Panc1 (cell line): ENCODE measurements around the gene ATG9A. TPM values are rescaled to one million over a fixed set of nuclear protein-coding genes. Genes with fewer than 3 reads are reported as not detected.

Experiments used
- ATAC-seq: fragments of 200-7000 bp; cut with Tn5 transposase; 2 replicates; pipeline ENCODE4 v1.9.1; 2020; ENCODE audit warnings: mild to moderate bottlenecking, moderate library complexity
- BruUV-seq: library from RNA; stranded (reverse); fragments of 400-500 nt; replicated peaks from 2 replicates; lab custom pipeline; 2021; lab: Mats Ljungman, UMichigan
- CTCF ChIA-PET: fragments of 300-600 bp; sonication (Branson Sonifier 250); formaldehyde crosslinking; loops from one replicate; lab custom pipeline; 2022; ENCODE audit warnings: antibody characterized with exemption; lab: Charles Lee
- POLR2A ChIA-PET: fragments of 300-600 bp; sonication (Branson Sonifier 250); formaldehyde crosslinking; loops from one replicate; lab custom pipeline; 2022; ENCODE audit warnings: antibody characterized with exemption; lab: Charles Lee
- DNase-seq: peaks from one replicate; pipeline ENCODE4 v3.0.0-alpha.2; 2010; ENCODE audit warnings: low read depth, low spot score
- H3K27ac ChIP-seq: 2 replicates; pipeline ENCODE4 v1.5.1; 2011; ENCODE audit warnings: mild to moderate bottlenecking, low read length, inconsistent platforms
- H3K27me3 ChIP-seq: fragments of 200-500 bp; sonication (Bioruptor generic); 2 replicates; pipeline ENCODE4 v1.6.0; 2014; ENCODE audit warnings: low read length, inconsistent platforms; ENCODE audit not compliant: control insufficient read depth, insufficient read depth
- H3K36me3 ChIP-seq: fragments of 200-500 bp; sonication (Bioruptor generic); 2 replicates; pipeline ENCODE4 v1.5.1; 2014; ENCODE audit warnings: inconsistent platforms, mild to moderate bottlenecking, low read length, moderate library complexity; ENCODE audit not compliant: control insufficient read depth, insufficient read depth
- H3K4me1 ChIP-seq: 2 replicates; pipeline ENCODE4 v1.5.1; 2011; ENCODE audit warnings: inconsistent platforms, mild to moderate bottlenecking, low read length, moderate library complexity; ENCODE audit not compliant: control insufficient read depth, insufficient read depth
- H3K4me3 ChIP-seq, 2 experiments: 2 replicates each; pipeline ENCODE4 v1.5.1; 2011 to 2012; ENCODE audit warnings: low read depth in 2 of 2, low read length in 2 of 2, mild to moderate bottlenecking in 2 of 2, inconsistent platforms in 1 of 2, moderate library complexity in 1 of 2
- H3K9me3 ChIP-seq: fragments of 200-500 bp; sonication (Bioruptor generic); 2 replicates; pipeline ENCODE4 v1.5.1; 2014; ENCODE audit warnings: low read depth, mild to moderate bottlenecking, inconsistent platforms, low read length, moderate library complexity; ENCODE audit not compliant: control insufficient read depth, insufficient read depth
- CTCF ChIP-seq: fragments of 450-650 bp; IDR thresholded peaks from 2 replicates; pipeline ENCODE4 v1.5.1; 2017; ENCODE audit warnings: mild to moderate bottlenecking
- POLR2AphosphoS5 ChIP-seq: IDR thresholded peaks from 2 replicates; pipeline ENCODE4 v1.6.1; 2012; ENCODE audit warnings: mild to moderate bottlenecking, low read depth, low read length, moderate library complexity
- REST ChIP-seq, 2 experiments: IDR thresholded peaks; 2 replicates each; pipeline ENCODE4 v1.6.1; 2011 to 2012; ENCODE audit warnings: low read depth in 2 of 2, control low read depth in 1 of 2, low read length in 1 of 2, mild to moderate bottlenecking in 1 of 2, moderate library complexity in 1 of 2; ENCODE audit not compliant: insufficient read depth in 1 of 2
- SIN3A ChIP-seq: IDR thresholded peaks from 2 replicates; pipeline ENCODE4 v1.6.1; 2012; ENCODE audit warnings: low read depth, mild to moderate bottlenecking, low read length, moderate library complexity, borderline replicate concordance; ENCODE audit not compliant: insufficient read depth
- TCF7L2 ChIP-seq: IDR thresholded peaks from 2 replicates; pipeline ENCODE4 v1.6.1; 2011; ENCODE audit warnings: mild to moderate bottlenecking, low read depth, low read length, inconsistent platforms
- in situ Hi-C: cut with HindIII; loops from 2 replicates; pipeline ENCODE4 v1.10.0; 2016; ENCODE audit warnings: low sequenced_read_pairs, low pct_unique_long_range_greater_than_20kb
- intact Hi-C: fragments of 100-400 bp; cut with micrococcal nuclease; formaldehyde crosslinking; loops from one replicate; pipeline ENCODE4 v1.10.0; 2022; ENCODE audit not compliant: unreplicated experiment
- total RNA-seq: library from RNA; stranded (reverse); gene quantifications from one replicate; pipeline ENCODE4 v1.2.1, GENCODE V29; 2021; ENCODE audit not compliant: unreplicated experiment

The ATG9A gene
- total RNA-seq, 1 experiment from 2014 or later = 75.1 TPM

GRCh38 chr2:219245148-219245898, 15.9 kb upstream of the ATG9A start, which contains the start of the genes GLB1L and STK16:
TSS of gene GLB1L (minus strand) at chr2:219245444. CDS start at chr2:219243573, 1,871 bp downstream.
TSS of gene STK16 (plus strand) at chr2:219245479. CDS start at chr2:219246000, 521 bp downstream.
- Histone ChIP-seq H3K36me3 (no peaks in the 10 kb centered on the region; the same call in 1 of the 2 replicates), H3K9me3 (no peaks in the 10 kb centered on the region), H3K27me3 (no peaks in the 10 kb centered on the region), H3K27ac (peak within 1 kb of the TSS; percentile 81), H3K4me3 (peak within 1 kb of the TSS; percentile 84 to 94), H3K4me1 (peaks cover 39% of the 10 kb centered on the region)
- POLR2A ChIA-PET = interaction anchor here (0.5 to 1.5 kb wide), 8 partner anchors 9 to 325 kb away, joined by 3 to 11 read pairs (median 4); partner anchors contain the start of genes ANKZF1, ATG9A and TUBA4A
- DNase-seq (peak; percentile 62), ATAC-seq (peak; percentile 95)
- intact Hi-C loops (no loop called here), in situ Hi-C loops (no loop called here)
- peak; percentile 91; the same call in 1 of the 2 replicates for TF ChIP-seq SIN3A
- TF ChIP-seq REST (IDR thresholded peaks at IDR 0.05; ENCODE audit: insufficient read depth in 1 of 2, low read depth in 2 of 2, low read length in 1 of 2) = 0 out of 4 replicates have a peak, but pooled peaks of 1 of the 2 experiments have one; percentile 18
- no peak for TF ChIP-seq TCF7L2
- peak; percentile 96 for TF ChIP-seq POLR2AphosphoS5
- no TSS peak for BruUV-seq
- CTCF ChIA-PET = interaction anchor here (1.2 kb wide), 1 partner anchor 17 kb away, joined by 6 read pairs; no protein-coding TSS in a partner anchor

- in situ Hi-C loops (no loop called here), intact Hi-C loops (no loop called here)
Measured at GRCh38 chr2:219244789-219245147, 15.3 kb upstream of the ATG9A start.

More at GRCh38 chr2:219244789-219245147, 15.3 kb upstream of the ATG9A start:
- H3K4me1 ChIP-seq = peaks cover 34% of the 10 kb centered on the region
- peak overlapping the region; percentile 84 to 94 for H3K4me3 ChIP-seq
- no peaks in the 10 kb centered on the region for H3K27me3 ChIP-seq
- BruUV-seq = TSS peak; percentile 91
- TF ChIP-seq CTCF (no peak), POLR2AphosphoS5 (no peak), SIN3A (no peak), TCF7L2 (no peak), REST (IDR thresholded peaks at IDR 0.05; ENCODE audit: insufficient read depth in 1 of 2, low read depth in 2 of 2, low read length in 1 of 2) (no peak)
- H3K27ac ChIP-seq = peak overlapping the region; percentile 81
- no peaks in the 10 kb centered on the region; the same call in 1 of the 2 replicates for H3K36me3 ChIP-seq
- POLR2A ChIA-PET = interaction anchor here (0.5 to 1.5 kb wide), 6 partner anchors 10 to 255 kb away, joined by 3 to 11 read pairs (median 4); partner anchors contain the start of genes ANKZF1, ATG9A and TUBA4A
- no peak for ATAC-seq
- CTCF ChIA-PET = no interaction called here
- no peaks in the 10 kb centered on the region for H3K9me3 ChIP-seq
- no peak for DNase-seq
